AG20443 (cell line): Measurements from ENCODE around the gene HOXB6.
A peak's percentile ranks its signal among the peaks of the same experiment; 100 is the strongest.

Source experiments
- DNase-seq: peaks from one replicate; pipeline ENCODE4 v3.0.0; 2012; ENCODE audit warnings: low spot score, mixed read lengths

The HOXB6 gene

DNA sequence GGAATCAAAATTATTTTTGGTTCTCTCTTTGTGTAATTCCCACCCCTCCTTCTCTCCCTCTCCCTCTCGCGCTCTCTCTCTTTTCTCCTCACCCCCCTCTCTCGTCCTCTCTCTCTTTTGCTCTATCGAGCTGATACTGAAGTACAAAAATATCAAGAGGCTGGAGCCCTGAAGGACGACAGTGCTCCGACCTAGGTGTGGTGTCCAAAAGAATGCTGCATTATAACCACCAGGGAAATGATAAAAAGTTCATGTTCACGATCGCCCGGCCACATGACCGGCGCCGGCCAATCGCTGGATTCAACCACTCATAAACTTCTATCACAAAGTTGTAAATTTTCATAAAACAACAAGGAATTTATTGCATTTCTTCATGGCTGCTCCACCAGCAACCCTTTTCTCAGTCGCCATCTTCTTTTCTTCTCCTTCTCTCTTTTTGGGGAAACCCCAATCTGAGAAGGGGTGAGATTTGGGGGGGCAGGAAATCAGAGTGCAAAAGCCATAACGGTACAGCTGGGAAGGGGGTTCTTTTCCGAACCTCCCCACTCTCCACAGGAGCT lies at the start of gene HOXB6:
HOXB6 (minus strand) TSS at position 217 of the 560 bp plus-strand sequence. CDS start 6,836 bp downstream, outside the sequence.
- peak; percentile 55 for DNase-seq

DNA sequence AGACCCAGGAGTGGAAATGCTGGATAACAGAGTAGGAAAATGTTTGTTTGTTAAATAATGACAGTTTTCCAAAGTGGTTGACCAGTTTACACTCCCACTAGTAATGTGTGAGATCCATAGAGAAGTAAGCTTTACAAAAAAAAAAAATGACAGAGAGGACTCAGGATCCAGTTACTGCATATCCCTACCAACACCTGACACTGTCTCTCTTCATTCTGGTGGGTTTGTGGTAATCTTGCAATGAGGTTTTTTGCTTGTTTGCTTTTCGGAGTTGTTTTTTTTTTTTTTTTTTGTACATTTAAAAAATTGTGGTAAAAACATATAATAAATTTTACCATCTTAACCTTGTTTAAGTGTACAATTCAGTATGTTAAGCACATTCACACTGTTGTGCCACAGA lies 45.0 kb upstream of the HOXB6 start:
- DNase-seq, result no peak

DNA sequence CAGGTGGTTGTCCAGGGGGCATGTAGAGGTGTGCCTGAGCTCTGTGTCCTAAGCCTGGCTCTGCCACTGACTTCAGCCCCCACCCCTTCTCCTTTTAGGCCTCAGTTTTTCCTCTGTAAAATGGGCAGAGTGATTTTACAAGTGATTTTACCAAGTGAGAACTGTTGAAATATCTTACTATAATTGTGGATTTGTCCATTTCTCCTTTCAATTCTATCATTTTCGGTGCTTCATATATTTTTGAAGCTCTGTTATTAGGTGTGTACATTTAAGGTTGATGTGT lies 43.1 kb upstream of the HOXB6 start:
- DNase-seq, result no peak

DNA sequence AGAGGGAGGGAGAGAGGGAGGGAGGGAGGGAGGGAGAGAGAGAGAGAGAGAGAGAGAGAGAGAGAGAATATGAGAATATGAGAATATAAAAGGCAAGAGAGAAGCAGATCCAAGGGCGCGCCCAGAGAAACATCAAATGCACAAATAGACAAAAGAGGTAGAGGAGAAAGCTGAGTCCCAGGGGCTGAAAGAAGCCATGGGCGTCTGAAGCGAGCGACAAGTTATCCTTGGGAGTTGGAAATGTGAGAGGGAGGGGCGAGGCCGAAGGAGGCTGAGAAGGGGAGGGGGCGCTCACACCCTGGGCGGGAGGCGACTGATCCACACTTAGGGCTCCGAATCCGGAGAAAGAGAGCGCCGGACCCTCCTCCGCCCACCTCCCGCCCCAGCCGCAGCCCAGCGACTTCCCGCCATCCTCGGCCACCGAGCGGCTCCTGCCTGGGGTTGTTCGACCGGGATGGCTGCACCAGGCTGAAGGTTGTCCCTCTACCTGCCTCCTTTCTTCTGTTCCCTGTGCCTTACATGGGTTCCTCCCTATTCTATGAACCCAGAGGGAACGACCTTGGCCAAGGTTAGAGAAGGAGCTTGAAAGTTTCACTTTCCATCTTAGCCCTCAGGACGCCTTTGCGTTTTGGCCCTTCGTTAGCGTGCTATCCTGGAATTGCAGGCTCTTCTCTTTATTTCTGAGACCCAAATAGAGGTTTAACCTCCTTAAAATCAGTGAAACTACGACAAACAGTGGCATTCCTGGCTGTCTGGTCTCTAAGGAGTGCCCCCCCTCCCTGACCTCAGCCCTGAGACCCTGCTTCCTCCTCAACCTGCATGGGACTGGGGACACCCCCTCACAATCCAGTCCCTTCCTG lies 42.5 kb upstream of the HOXB6 start:
- peak; percentile 37 for DNase-seq

DNA sequence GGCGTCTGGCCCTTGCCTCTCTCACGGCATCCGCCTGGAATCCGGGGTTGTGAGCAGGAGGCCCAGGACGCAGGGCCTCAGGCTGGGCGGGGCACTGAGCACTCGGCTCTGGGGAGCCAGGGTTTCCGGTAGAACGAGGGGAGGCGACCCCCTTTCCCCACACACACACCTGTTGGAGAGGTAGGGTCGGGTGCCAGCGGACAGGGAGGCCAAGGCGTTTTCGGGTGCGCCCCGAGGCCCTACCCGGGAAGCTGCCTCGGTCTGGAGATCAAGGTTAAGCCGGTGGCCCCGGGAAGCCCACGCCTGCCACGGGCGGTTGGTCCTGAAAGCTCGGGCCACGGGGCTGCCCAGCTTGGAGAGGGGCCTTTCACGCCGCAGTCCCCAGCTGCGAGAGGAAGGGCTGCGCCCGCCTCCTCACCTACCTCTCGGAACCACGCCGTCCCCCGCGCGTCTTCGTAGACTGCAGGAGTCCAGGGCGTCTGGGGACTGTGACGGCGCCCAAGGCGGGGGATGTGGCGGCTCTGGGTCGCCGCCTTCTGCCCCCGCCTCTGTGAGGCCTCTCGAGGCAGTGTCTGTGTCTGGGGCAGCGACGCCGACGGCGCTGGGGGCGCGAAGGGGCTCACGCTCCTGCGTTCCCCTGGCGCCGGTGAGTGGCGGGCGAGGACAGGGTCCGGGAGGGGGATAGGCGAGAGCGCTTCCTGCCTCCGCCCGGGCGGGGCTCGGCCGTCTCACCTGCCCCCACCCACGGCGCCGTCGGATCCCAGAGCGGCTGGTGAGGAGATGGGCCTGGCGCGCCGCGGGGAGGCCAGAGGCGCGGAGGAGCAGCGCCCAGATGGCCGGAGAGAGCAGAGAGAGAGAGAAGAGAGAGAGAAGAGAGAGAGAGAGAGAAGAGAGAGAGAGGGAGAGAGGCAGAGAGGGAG lies 41.7 kb upstream of the HOXB6 start:
- DNase-seq, result no peak

DNA sequence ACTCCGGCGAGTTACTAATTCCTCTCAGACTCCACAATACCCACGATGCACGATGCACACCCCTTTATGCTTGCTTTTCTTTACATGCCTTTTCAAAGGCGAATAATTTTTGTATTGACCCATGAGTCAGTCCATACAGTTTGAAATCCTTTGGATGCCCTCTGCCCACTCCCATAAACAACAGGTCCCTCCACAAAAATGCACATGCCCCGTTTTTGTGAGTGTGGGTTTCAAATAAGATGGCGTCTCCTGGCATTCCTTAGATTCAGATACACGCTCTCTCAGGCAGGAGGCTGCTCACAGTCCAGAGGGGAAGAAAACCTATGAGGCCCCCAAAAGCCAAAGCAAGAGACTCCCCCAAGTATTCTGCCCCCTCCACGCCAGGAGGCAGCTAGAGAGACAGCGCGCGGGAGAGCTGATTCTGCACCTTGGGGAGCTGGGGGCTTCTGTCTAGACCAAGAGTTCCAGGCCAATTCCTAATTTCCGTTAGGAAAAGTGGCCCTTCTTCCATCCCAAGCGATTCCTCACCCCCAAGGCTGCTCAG lies 40.9 kb upstream of the HOXB6 start:
- no peak for DNase-seq

DNA sequence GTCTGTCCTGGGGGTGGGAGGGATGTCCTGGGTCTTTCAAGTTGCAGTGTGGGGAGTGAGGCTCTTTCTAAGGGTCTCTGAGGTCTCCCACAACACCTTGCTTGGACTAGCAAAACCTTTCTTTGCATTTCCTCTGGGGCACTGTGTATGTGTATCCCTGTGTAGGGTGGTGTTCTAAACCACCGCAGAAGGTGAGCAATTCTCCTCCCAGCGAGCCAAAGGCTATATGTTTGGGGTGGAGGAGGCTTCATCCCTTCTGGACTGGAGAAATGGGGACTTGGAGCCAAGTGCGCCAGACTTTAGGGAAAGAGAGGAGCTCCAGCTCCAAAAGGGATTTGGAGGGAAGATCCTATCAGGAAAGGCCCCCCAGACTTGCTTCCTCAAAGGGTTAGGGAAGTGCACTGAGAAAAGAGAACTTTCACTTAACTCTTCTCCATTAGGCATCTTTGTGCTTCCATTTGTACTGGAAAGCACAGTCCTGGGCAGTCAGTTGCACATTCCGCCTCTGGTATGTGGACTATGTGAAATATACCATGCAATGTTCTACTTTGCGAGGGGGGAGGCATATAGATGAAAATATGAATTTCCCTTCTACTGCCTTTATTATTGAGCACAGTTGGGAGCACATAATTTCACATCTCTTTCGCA lies 40.2 kb upstream of the HOXB6 start:
- no peak for DNase-seq

DNA sequence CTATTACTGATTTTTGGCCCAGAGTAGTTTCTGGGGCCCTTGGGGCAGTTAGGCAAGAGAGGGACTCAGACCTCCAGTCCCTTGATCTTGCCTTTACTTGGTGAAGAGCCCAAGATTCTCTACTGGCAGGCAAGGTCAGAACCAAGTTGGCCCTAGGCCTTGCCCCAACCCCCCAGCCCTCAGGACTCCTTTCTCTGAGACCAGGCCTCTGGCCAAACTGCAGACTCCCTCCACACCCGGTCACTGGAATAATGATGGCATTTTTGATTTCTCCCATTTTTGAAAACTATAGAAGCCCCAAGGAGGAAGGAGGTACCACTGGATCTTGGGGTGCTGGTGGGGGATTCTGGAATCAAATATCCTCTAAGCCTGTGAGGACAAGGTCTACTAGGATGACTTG lies 39.4 kb upstream of the HOXB6 start:
- DNase-seq, result no peak

DNA sequence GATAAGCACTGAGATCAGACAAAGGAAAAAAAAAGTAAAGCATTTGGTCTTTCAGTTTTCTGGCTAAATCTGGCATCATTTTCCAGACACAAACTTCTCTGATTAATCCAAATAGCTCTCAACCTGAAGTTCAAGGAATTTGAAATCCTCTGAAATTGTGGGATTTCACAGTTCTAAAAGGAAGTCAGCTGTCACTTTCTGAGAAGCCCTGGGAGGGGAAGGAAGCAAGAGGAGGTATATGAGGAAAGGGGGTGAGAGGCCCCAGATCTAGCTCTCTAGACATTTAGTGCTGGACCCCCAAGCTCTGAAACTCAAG lies 38.9 kb upstream of the HOXB6 start:
- no peak for DNase-seq

DNA sequence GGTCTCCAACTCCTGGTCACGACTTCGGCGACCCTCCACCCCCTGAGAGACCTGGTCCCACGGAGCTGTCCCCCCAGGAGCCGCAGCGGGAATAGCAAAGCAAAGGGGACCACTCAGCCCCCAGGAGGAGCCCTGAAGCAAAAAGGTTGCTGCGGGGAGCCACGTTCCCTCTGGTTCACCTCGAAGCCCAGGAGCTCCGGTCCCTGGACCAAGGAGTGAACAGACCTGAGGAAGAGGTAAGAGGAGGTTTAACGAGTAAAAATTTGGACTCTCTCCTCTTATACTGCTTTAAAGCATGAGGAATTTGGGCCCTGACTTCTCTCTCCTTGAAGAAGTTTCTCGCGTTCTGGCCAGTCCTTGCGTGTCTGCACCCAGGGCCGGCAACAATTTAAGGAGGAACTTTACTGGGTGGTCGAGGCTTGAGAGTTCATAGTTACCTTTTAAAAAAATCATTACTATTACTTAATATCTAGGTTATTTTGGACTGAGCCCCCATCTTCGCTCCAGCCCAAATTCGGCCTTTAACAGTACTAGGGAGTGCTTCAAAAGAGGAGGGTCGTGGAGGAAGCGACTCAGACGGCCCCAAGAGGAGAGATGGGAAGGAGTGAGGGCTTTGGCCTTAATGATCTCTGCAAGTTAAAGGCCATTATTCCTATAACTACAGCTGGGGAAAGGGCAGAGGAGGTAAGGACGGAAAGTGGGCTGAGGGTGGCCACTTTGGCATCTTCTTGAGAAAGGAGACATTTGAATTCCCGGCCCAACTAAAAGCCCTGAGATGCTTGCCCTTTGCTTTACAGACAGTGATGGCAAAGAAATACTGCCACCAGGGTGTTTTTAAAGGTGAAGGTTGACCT lies 38.3 kb upstream of the HOXB6 start:
- no peak for DNase-seq

DNA sequence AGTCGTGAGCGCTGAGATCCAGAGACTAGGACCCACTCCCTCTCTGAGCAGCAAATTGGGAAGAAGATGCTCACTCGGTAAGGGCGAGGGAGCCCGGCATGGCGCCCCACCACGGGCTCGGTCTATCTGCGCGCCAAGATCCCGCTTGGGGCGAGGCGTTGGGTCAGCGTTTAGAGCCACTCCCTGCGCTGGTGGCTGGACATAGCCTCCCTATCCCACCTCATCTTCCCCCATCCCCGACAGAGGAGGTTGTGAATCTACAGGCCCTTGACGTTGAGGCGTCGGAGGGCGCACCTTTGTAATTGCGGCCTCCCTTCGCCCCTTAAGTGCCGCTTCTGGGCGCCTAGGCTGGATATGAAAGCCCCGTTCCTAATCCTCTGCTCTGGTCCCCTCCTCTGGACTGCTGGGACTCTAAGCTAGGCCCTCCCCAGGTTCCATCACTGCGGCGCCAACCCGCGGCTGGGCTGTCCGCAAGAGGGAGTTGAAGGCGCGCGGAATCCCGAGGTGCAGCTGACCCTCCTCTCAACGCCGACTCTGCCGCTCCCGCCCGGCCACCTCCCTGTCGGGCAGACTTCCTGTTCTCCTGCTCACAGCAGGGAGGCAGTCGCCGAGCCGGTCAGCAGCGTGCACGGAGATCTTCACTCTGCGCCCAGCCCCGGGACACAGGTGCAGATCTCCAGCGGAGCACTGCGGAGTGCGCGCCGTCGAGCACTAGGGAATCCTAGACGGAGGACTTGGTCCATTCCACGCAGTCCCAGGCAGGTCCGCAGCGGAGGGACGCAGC lies 37.5 kb upstream of the HOXB6 start:
- DNase-seq, result no peak

DNA sequence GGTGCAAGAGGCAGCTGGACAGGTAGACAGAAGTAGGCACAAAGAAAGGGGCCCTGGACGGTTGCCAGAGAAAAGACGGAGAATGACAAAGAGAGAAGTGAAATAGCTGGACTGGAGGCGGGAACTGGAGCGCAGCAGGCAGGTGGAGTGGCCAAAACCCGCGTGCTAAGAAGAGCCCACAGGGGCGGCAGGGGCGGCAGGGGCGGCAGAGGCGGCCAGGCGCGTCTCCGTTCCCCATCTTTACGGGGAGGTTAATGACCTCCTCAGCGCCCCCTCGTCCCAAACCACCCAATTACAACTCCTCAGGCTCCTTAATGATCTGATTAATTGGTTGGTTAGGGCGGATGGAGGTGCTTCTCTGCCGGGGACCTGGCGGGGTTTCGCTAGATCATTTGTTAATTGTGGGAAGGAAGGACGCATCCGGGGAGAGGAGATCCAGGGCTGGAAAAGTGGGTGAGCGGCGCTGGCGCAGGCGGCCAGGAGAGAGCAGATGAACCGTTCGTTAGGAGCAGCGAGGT lies 36.8 kb upstream of the HOXB6 start:
- DNase-seq, result no peak

DNA sequence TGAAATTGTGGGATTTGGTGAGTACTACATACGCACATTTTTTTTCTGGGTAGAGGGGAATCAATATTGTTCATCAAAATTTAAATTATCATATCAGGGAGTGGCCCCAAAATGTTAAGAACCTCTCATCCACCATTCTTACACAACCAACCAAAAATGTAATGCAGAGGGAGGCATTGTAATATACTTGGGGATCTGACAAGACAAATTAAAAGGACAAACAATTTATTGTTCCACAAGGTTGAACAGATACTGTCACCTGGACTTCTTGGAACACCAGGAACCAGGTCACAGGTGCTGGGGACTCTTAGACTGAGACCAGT lies 36.0 kb upstream of the HOXB6 start:
- DNase-seq, result no peak

DNA sequence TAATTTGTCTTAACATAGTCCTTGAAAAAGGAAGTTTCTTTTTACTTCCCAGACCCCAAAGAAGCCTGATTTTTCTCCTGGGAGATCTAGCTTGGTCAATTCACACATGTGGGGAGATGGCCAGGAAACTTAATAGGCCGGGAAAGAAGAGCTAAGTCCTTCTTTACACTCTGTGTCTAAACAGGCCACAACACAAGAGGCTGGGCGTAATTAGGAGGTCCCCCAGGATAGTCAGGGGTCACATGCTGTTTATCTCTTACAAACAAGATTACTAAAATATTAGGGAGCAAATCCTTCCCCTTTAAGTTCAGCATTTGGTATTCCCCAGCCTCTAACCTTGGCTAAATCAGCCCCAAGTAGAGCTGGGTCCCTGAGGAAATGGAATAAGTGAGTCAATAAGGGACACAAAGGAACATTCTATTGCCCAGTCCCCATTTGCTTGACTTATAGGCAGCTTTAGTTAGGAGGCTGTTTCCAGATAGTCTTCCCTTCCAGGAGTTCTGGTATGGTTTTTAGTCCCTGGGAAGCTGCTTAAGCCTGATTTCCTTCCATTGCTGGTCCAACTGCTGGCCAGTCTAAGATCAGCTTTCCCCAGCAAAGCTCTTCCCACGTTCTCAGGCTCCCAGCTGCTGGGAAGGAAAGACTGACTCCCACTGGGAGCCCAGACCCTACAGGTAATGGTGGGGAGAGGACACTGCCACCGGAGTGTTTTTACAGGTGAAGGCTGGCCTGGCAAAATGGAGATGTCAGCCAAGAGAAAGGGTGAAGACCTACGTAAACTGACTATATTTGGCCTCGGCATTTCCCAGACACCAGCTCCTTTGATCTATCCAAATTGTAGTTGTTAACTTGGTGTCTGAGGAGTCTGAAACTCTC lies 35.4 kb upstream of the HOXB6 start:
- no peak for DNase-seq

DNA sequence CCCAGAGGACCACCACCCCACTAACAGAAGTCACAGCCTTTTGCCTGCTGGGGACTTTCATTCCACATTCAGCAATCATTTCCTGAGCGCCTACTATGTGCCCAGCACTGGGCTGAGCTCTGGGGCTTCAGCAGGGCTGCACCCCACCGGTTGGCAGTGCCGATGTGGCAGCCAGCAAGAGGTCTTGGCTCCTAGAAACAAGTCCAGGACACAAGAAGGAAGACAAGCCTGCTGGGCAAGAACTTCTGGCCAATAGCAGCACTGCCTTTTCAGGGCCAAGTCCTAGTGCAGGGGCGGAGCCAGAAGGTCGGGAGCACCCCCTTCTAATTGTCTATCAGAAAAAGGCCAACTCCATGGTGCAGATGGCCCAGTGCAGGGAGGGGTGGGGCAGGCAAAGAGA lies 34.4 kb upstream of the HOXB6 start:
- no peak for DNase-seq

DNA sequence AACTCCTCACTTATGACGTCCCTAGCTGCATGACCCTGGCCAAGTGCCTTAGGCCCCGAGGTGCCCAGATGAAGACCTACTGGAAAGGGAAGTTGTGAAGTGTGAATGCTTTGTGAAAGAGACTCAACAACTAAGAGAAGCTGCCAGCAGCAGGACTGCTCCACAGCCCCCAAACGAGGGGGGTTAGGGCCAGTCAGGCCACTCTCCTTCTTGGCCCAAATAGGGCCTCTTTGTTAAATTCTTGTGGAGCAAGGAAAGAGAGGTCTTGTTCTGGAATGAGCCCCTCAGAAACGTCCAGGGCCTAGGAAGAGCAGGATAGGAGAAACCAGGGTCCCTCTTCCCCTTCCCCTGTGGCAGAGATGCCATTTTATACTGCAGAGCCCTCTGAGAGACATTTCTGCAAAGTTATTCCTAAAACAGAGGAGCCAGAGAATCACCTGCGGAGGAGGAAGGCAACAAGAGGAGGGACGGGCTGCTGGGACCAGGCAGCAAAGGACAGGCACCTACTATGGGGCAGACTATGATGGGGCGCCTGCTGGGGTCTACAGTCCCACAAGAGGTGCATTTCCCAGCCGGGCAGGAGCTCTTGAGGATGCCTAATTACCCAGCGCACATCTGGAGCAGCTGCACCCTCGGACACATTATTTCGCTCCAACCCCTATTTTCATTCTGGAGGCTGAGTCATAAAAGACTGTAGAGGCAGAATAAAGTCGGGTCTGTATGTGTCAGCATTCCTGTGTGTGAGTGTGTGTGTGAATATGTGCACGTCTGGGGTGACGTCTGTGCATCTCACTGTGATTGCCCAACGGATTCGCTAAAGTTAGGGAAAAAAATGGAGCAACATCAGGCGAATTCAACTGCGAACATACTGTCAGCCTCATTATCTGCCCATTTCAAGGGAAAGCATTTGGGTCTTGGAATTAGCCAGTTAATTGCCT lies 32.8 kb upstream of the HOXB6 start:
- DNase-seq, result peak; percentile 90

DNA sequence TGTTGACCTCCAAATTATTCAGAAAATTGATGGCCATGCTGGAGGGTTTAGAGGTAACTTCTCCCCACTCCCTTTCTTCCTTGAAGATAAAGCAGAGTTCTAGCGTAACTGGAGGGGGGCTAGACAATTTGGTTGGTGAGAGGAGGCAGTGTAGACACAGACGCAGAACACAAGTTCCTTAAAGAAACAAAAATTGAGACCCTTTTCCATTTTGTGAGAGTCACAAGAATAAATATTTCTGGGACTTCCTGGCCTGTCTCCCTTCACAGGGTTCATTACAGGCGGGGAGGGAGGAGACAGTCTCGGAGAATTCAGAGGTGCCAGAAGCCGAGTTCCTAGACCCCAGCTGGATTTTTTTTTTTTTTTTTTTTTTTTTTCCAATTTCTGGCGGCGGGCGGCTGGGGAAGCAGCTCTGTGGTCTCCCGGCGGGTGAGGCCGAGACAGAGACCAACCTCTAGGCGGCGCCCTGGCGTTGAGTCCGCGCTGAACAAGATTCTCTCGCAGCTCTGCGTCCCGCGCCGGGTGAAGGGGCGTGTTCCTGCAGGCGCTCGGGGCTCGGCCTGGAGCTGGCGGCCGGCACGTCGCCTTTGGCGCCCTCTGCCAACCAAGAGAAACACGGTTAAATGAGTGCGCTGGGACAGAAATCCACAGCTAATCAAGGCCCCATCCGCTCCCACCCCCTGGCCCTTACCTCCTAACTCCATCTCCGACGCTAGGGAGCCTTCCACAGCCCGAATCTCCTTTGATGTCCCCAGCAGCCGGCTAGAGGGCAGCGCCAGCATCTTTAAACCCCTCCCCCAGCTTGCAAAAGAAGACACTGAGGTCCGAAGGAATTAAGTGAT lies 31.6 kb upstream of the HOXB6 start:
- peak; percentile 83 for DNase-seq
